ENCODE measurements around the gene ASXL1. TPM values are rescaled to one million over a fixed set of nuclear protein-coding genes. Genes with fewer than 3 reads are reported as not detected.

Gene ASXL1
- total and polyA plus RNA-seq, 10 of the 15 experiments (the other 5 are each of a cell fraction or from before 2014, with no cell fraction given), result 11.0 to 87.6 (median 56.8) TPM

GRCh38 chr20:32325706-32326503 lies 32.2 kb upstream of the ASXL1 start:
- ATAC-seq (no peak), DNase-seq (ENCODE audit: low read depth, low spot score) (no peak), FAIRE-seq (no peak)
- Histone ChIP-seq H3K9me3 (replicated peaks; ENCODE audit: control insufficient read depth, insufficient read depth, low read length) (no peaks in the 10 kb centered on the region), H3K4me2 (ENCODE audit: control insufficient read depth, insufficient read depth) (no peak overlapping the region), H3K9ac (ENCODE audit: control insufficient read depth, insufficient read depth, low read length) (no peak overlapping the region), H2AFZ (ENCODE audit: control insufficient read depth, low read depth, low read length) (no peak overlapping the region), H3K27ac (ENCODE audit: control insufficient read depth, insufficient read depth) (no peak overlapping the region), H4K20me1 (ENCODE audit: control insufficient read depth, insufficient read depth) (no peaks in the 10 kb centered on the region), H3K27me3 (replicated peaks in 1 of 2; ENCODE audit: control insufficient read depth in 2 of 2, insufficient read depth in 2 of 2, low read length in 1 of 2) (no peaks in the 10 kb centered on the region), H3K36me3 (ENCODE audit: control insufficient read depth in 2 of 2, insufficient read depth in 2 of 2, low read length in 1 of 2) (peaks cover 3 to 22% of the 10 kb centered on the region in 2 experiments), H3K4me1 (ENCODE audit: control insufficient read depth, insufficient read depth, low read length) (peaks cover 5% of the 10 kb centered on the region), H3K79me2 (ENCODE audit: control insufficient read depth, insufficient read depth, low read length) (no peaks in the 10 kb centered on the region), H3K4me3 (no peak overlapping the region)
- intact Hi-C loops (cut with micrococcal nuclease; ENCODE audit: unreplicated experiment), result no loop called here
- 98% methylated on average over 6 of the region's 6 CpGs for WGBS (ENCODE audit: insufficient coverage, insufficient replicate concordance, low lambda C conversion rate, missing lambda C conversion rate)
- SMC1A ChIA-PET (ENCODE audit: uncharacterized antibody, unreplicated experiment), result no interaction called here
- BruUV-seq (replicated peaks), result no TSS peak
- in situ Hi-C loops (cut with MboI), result no loop called here
- TF ChIP-seq PML (IDR thresholded peaks at IDR 0.05; ENCODE audit: low read length), result no peak
- no peak for TF ChIP-seq REST (IDR thresholded peaks at IDR 0.05; ENCODE audit: low read depth, low read length)
- no peak for TF ChIP-seq POLR2A (IDR thresholded peaks at IDR 0.05; ENCODE audit: low read depth, low read length)
- TF ChIP-seq NR2C2 (IDR thresholded peaks at IDR 0.05; ENCODE audit: borderline replicate concordance, control insufficient read depth, insufficient read length, low read depth), result no peak
- no peak for TF ChIP-seq ESRRA (IDR thresholded peaks at IDR 0.05; ENCODE audit: low read length)
- no peak for TF ChIP-seq ZZZ3 (IDR thresholded peaks at IDR 0.05; ENCODE audit: control insufficient read depth, insufficient read length, low read depth)
- TF ChIP-seq SIX5 (IDR thresholded peaks at IDR 0.05; ENCODE audit: low read depth, low read length, severe bottlenecking), result no peak
- TF ChIP-seq TAF1 (IDR thresholded peaks at IDR 0.05; ENCODE audit: borderline replicate concordance, low read depth, low read length), result no peak
- TF ChIP-seq YY1 (IDR thresholded peaks at IDR 0.05; ENCODE audit: low read depth, low read length), result no peak
- no peak for TF ChIP-seq HSF1 (IDR thresholded peaks at IDR 0.05; ENCODE audit: low read depth, low read length)
- no peak for TF ChIP-seq SPI1 (IDR thresholded peaks at IDR 0.05; ENCODE audit: borderline replicate concordance, insufficient read depth, low read depth, low read length)
- TF ChIP-seq TARDBP (IDR thresholded peaks at IDR 0.05; ENCODE audit: borderline replicate concordance), result no peak
- TF ChIP-seq ZNF207 (IDR thresholded peaks at IDR 0.05; ENCODE audit: borderline replicate concordance), result no peak
- no peak for TF ChIP-seq YBX1 (IDR thresholded peaks at IDR 0.05)
- no peak for TF ChIP-seq MXI1 (IDR thresholded peaks at IDR 0.05; ENCODE audit: low read depth, low read length)
- TF ChIP-seq SIN3A (IDR thresholded peaks at IDR 0.05; ENCODE audit: low read depth, low read length), result no peak
- no peak for TF ChIP-seq HDAC6 (IDR thresholded peaks at IDR 0.05; ENCODE audit: unreplicated experiment)
- no peak for TF ChIP-seq JUND (IDR thresholded peaks at IDR 0.05; ENCODE audit: low read depth, low read length)
- no peak for TF ChIP-seq MEF2B (IDR thresholded peaks at IDR 0.05; ENCODE audit: partially characterized antibody, poor library complexity, severe bottlenecking)
- CTCF ChIA-PET, result no interaction called here
- RAD21 ChIA-PET (ENCODE audit: unreplicated experiment), result interaction anchor here (0.7 kb wide), 1 partner anchor 126 kb away, joined by 4 read pairs; no protein-coding TSS in a partner anchor
- POLR2A ChIA-PET, result interaction anchor here (0.7 kb wide), 2 partner anchors 966 to 1558 kb away, joined by 4 to 10 read pairs; no protein-coding TSS in a partner anchor
